Urinary bladder (tissue), 2 donors: ENCODE data around the gene NAA38. TPM values are rescaled to one million over a fixed set of nuclear protein-coding genes. Genes with fewer than 3 reads are reported as not detected.

Source experiments
- polyA plus RNA-seq: library from polyadenylated mRNA; stranded (reverse); fragments of 200-250 nt; gene quantifications from one replicate; pipeline ENCODE4 v1.2.3, GENCODE V29; 2013
- small RNA-seq: library from RNA; depleted of rRNA; stranded (forward); fragments of <200 nt; gene quantifications from one replicate; pipeline ENCODE3, GENCODE V24; 2014
- total RNA-seq: library from RNA; depleted of rRNA; stranded (reverse); fragments of >200 nt; gene quantifications from one replicate; pipeline ENCODE4 v1.2.3, GENCODE V29; 2014
- donor health status: healthy.

NAA38 gene
- total and polyA plus RNA-seq, 2 donors: 44.4 to 110 TPM

Small RNA genes within 50 kb of the gene (small RNA-seq; reads per million reads assigned to genes)
- gene SCARNA21: 107 reads per million, percentile 97 among the genes with 10 or more reads in this experiment

Other genes starting within 250 kb of the NAA38 start
- 26.2 TPM for gene FXR2, start 242.7 kb downstream of the NAA38 start, total RNA-seq
- gene FXR2, start 242.7 kb downstream of the NAA38 start, polyA plus RNA-seq: 38.5 TPM
- 24.8 TPM for gene SAT2, start 229.7 kb downstream of the NAA38 start, total RNA-seq
- gene SAT2, start 229.7 kb downstream of the NAA38 start, polyA plus RNA-seq: 116 TPM
- gene SHBG, start 227.4 kb downstream of the NAA38 start, total RNA-seq: 0.32 TPM
- 0.22 TPM for gene SHBG, start 227.4 kb downstream of the NAA38 start, polyA plus RNA-seq
- 4.9 TPM for gene ATP1B2, start 206.6 kb downstream of the NAA38 start, total RNA-seq
- gene ATP1B2, start 206.6 kb downstream of the NAA38 start, polyA plus RNA-seq: 6.4 TPM
- gene TP53, start 170.1 kb downstream of the NAA38 start, total RNA-seq: 17.9 TPM
- gene TP53, start 170.1 kb downstream of the NAA38 start, polyA plus RNA-seq: 31.8 TPM
- gene WRAP53, start 169.1 kb downstream of the NAA38 start, total RNA-seq: 4.1 TPM
- 7.7 TPM for gene WRAP53, start 169.1 kb downstream of the NAA38 start, polyA plus RNA-seq
- gene EFNB3, start 152.4 kb downstream of the NAA38 start, total RNA-seq: 3.3 TPM
- gene EFNB3, start 152.4 kb downstream of the NAA38 start, polyA plus RNA-seq: 0.86 TPM
- 0.11 TPM for gene DNAH2, start 139.8 kb downstream of the NAA38 start, total RNA-seq
- gene DNAH2, start 139.8 kb downstream of the NAA38 start, polyA plus RNA-seq: 0.16 TPM
- 7.9 TPM for gene KDM6B, start 23.3 kb downstream of the NAA38 start, total RNA-seq
- gene KDM6B, start 23.3 kb downstream of the NAA38 start, polyA plus RNA-seq: 17.3 TPM
- 8.1 TPM for gene TMEM88, start 2.5 kb downstream of the NAA38 start, total RNA-seq
- 37.0 TPM for gene TMEM88, start 2.5 kb downstream of the NAA38 start, polyA plus RNA-seq
- 6.9 TPM for gene CYB5D1, start 444 bp upstream of the NAA38 start, total RNA-seq
- 12.5 TPM for gene CYB5D1, start 444 bp upstream of the NAA38 start, polyA plus RNA-seq
- gene CHD3, start 31.2 kb upstream of the NAA38 start, total RNA-seq: 84.8 TPM
- 109 TPM for gene CHD3, start 31.2 kb upstream of the NAA38 start, polyA plus RNA-seq
- 4.2 TPM for gene RNF227, start 58.7 kb upstream of the NAA38 start, total RNA-seq
- gene RNF227, start 58.7 kb upstream of the NAA38 start, polyA plus RNA-seq: 3.8 TPM
- 2.3 TPM for gene KCNAB3, start 72.3 kb upstream of the NAA38 start, total RNA-seq
- gene KCNAB3, start 72.3 kb upstream of the NAA38 start, polyA plus RNA-seq: 1.3 TPM
- gene TRAPPC1, start 74.4 kb upstream of the NAA38 start, total RNA-seq: 19.9 TPM
- 137 TPM for gene TRAPPC1, start 74.4 kb upstream of the NAA38 start, polyA plus RNA-seq
- gene CNTROB, start 74.6 kb upstream of the NAA38 start, total RNA-seq: 23.8 TPM
- gene CNTROB, start 74.6 kb upstream of the NAA38 start, polyA plus RNA-seq: 24.7 TPM
- gene GUCY2D, start 145.1 kb upstream of the NAA38 start, total RNA-seq: not detected
- gene GUCY2D, start 145.1 kb upstream of the NAA38 start, polyA plus RNA-seq: not detected
- not detected for gene ALOX15B, start 181.5 kb upstream of the NAA38 start, total RNA-seq
- 5.6 TPM for gene ALOX15B, start 181.5 kb upstream of the NAA38 start, polyA plus RNA-seq
- gene ALOX12B, start 230.2 kb upstream of the NAA38 start, total RNA-seq: 0.11 TPM
- gene ALOX12B, start 230.2 kb upstream of the NAA38 start, polyA plus RNA-seq: not detected